GM12874 (cell line): ENCODE measurements around the gene NPHP4.

Source experiments
- CTCF ChIP-seq: IDR thresholded peaks from 2 replicates; pipeline ENCODE4 v1.5.1; 2011; ENCODE audit warnings: low read depth, mild to moderate bottlenecking, control low read depth, low read length, moderate library complexity; ENCODE audit not compliant: insufficient read depth

The NPHP4 gene

GRCh38 chr1:5859766-5860165 lies 132.5 kb downstream of the NPHP4 start:
- TF ChIP-seq CTCF: no peak

- no peak for TF ChIP-seq CTCF
Measured at GRCh38 chr1:5858844-5859407, 133.3 kb downstream of the NPHP4 start.

- TF ChIP-seq CTCF: no peak
Measured at GRCh38 chr1:5858246-5858645, 134.0 kb downstream of the NPHP4 start.

- TF ChIP-seq CTCF: no peak
Measured at GRCh38 chr1:5857508-5858090, 134.6 kb downstream of the NPHP4 start.

- no peak for TF ChIP-seq CTCF
Measured at GRCh38 chr1:5857011-5857410, 135.2 kb downstream of the NPHP4 start.

- TF ChIP-seq CTCF: no peak
Measured at GRCh38 chr1:5856246-5856815, 135.9 kb downstream of the NPHP4 start.

- no peak for TF ChIP-seq CTCF
Measured at GRCh38 chr1:5855196-5855897, 136.9 kb downstream of the NPHP4 start.
